ENCODE results near the gene CLEC2D. TPM values are rescaled to one million over a fixed set of nuclear protein-coding genes. Genes with fewer than 3 reads are reported as not detected.

CLEC2D gene
- 10 to 100 TPM in 1 of 2 donors, 1 to 10 TPM in 1; 8.9 to 15.9 TPM for total RNA-seq
- polyA plus RNA-seq (ENCODE audit: insufficient read length in 6 of 6): 10 to 100 TPM; 20.0 to 41.7 (median 34.2) TPM
- long read RNA-seq, donor 1: 0 reads
- long read RNA-seq, donor 2: 0 reads
- long read RNA-seq, donor 3: 0 reads
- long read RNA-seq, donor 4, partial matches to known transcripts: 0 of 2 reads
- long read RNA-seq, donor 4, other reads (novel, unspliced or antisense): 2 of 2 reads
- long read RNA-seq, donor 5: 0 reads
- long read RNA-seq, donor 6: 0 reads
- long read RNA-seq, donor 7: 0 reads
- long read RNA-seq, donor 8: 0 reads
- long read RNA-seq, donor 9: 0 reads
- long read RNA-seq, donor 10, full-length matches to known transcripts: 3 of 5 reads
- long read RNA-seq, donor 10, partial matches to known transcripts: 0 of 5 reads
- long read RNA-seq, donor 10, other reads (novel, unspliced or antisense): 2 of 5 reads
- long read RNA-seq, donor 11: 0 reads
- long read RNA-seq, donor 12: 0 reads

DNA sequence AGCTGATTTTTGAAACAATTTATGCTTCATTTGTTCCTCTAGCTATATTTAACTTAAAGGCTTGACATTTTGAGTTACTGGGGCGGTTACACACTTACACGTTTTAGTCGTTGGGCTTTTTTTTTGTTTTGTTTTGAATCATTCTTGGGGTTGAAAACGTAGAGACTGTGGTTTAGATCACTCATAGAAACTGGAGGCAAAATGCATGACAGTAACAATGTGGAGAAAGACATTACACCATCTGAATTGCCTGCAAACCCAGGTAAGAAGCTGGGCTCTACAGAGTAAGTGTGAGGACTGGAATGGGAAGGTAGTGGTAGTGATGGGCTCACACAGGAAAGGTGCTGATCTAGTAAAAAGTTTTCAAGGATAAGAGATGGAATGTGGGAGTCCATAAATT lies at the start of gene CLEC2D:
Gene CLEC2D (plus strand): TSS at position 180 of the 400 bp plus-strand sequence. CDS start 22 bp downstream, at position 202.
- Histone ChIP-seq H3K36me3 (peaks cover 0 to 3% of the 10 kb centered on the region in 2 donors), H3K4me3 (peak within 1 kb of the TSS in 1 of 2 donors; percentile 8), H3K27ac (no peak within 1 kb of the TSS), H3K9me3 (no peaks in the 10 kb centered on the region), H3K27me3 (no peaks in the 10 kb centered on the region), H3K4me1 (peaks cover 13 to 15% of the 10 kb centered on the region in 2 donors)
- intact Hi-C loops (cut with DNase I): no loop called here
- no peak for DNase-seq
- no peak for ATAC-seq
- no peak for TF ChIP-seq CTCF (IDR thresholded peaks at IDR 0.05)

- Histone ChIP-seq H3K4me3 (no peak overlapping the region), H3K4me1 (peaks cover 0 to 4% of the 10 kb centered on the region in 2 donors), H3K9me3 (peaks cover 0 to 4% of the 10 kb centered on the region in 2 donors), H3K36me3 (no peaks in the 10 kb centered on the region), H3K27me3 (no peaks in the 10 kb centered on the region), H3K27ac (no peak overlapping the region)
- ATAC-seq (no peak), DNase-seq (no peak)
- intact Hi-C loops (cut with DNase I): no loop called here
- TF ChIP-seq CTCF (IDR thresholded peaks at IDR 0.05): no peak
Measured at GRCh38 chr12:9625019-9625418, 44.5 kb upstream of the CLEC2D start.

- Histone ChIP-seq H3K9me3 (peaks cover 0 to 4% of the 10 kb centered on the region in 2 donors), H3K4me3 (no peak overlapping the region), H3K27me3 (no peaks in the 10 kb centered on the region), H3K27ac (no peak overlapping the region), H3K4me1 (peaks cover 0 to 4% of the 10 kb centered on the region in 2 donors), H3K36me3 (no peaks in the 10 kb centered on the region)
- peak; percentile 23 for ATAC-seq
- intact Hi-C loops (cut with DNase I): no loop called here
- DNase-seq: no peak
- no peak for TF ChIP-seq CTCF (IDR thresholded peaks at IDR 0.05)
Measured at GRCh38 chr12:9626291-9626690, 43.2 kb upstream of the CLEC2D start.

GRCh38 chr12:9626821-9627220 lies 42.7 kb upstream of the CLEC2D start:
- no peak for ATAC-seq
- no peak for DNase-seq
- Histone ChIP-seq H3K4me1 (peaks cover 0 to 4% of the 10 kb centered on the region in 2 donors), H3K9me3 (peaks cover 0 to 4% of the 10 kb centered on the region in 2 donors), H3K27ac (no peak overlapping the region), H3K27me3 (no peaks in the 10 kb centered on the region), H3K4me3 (no peak overlapping the region), H3K36me3 (no peaks in the 10 kb centered on the region)
- intact Hi-C loops (cut with DNase I): no loop called here
- TF ChIP-seq CTCF (IDR thresholded peaks at IDR 0.05): no peak

DNA sequence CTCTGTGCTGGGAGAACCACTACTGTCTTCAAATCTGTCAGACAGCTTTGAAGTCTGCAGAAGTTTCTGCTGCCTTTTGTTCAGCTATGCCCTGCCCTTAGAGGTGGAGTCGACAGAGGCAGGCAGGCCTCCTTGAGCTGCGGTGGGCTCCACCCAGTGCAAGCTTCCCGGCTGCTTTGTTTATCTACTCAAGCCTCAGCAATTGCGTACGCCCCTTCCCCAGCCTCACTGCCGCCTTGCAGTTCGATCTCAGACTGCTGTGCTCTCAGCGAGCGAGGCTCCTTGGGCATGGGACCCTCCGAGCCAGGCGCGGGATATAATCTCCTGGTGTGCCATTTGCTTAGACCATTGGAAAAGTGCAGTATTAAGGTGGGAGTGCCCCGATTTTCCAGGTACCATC lies 36.7 kb upstream of the CLEC2D start:
- no peaks in the 10 kb centered on the region for H3K36me3 ChIP-seq
- DNase-seq (peak in 1 of 4 donors; percentile 58), ATAC-seq (no peak)
- TF ChIP-seq CTCF (IDR thresholded peaks at IDR 0.05): no peak
- peaks cover 0 to 29% of the 10 kb centered on the region in 2 donors for H3K4me1 ChIP-seq
- H3K9me3 ChIP-seq: no peaks in the 10 kb centered on the region
- no peaks in the 10 kb centered on the region for H3K27me3 ChIP-seq
- no peak overlapping the region for H3K27ac ChIP-seq
- H3K4me3 ChIP-seq: no peak overlapping the region
- intact Hi-C loops (cut with DNase I): no loop called here
